K562 (cell line): ENCODE results near the gene CERS1. TPM values are rescaled to one million over a fixed set of nuclear protein-coding genes. Genes with fewer than 3 reads are reported as not detected.

Source experiments
- ATF7 ChIP-seq: fragments of 450-650 bp; IDR thresholded peaks from 2 replicates; pipeline ENCODE4 v1.7.1; 2014; ENCODE audit warnings: mild to moderate bottlenecking, moderate library complexity
- ESRRA ChIP-seq: fragments of 450-650 bp; IDR thresholded peaks from 2 replicates; pipeline ENCODE4 v1.6.1; 2014; ENCODE audit warnings: low read depth, mild to moderate bottlenecking, moderate library complexity, borderline replicate concordance
- FOXP1 ChIP-seq: sonication (generic); formaldehyde crosslinking; IDR thresholded peaks from 2 replicates; pipeline ENCODE4 v1.8.0; 2022; ENCODE audit warnings: mild to moderate bottlenecking, missing genetic modification reagents
- HBP1 ChIP-seq: fragments of 450-650 bp; formaldehyde crosslinking; IDR thresholded peaks from 2 replicates; pipeline ENCODE4 v1.4.0; 2022; ENCODE audit warnings: missing genetic modification characterization
- MXI1 ChIP-seq: IDR thresholded peaks from 2 replicates; pipeline ENCODE4 v1.6.1; 2011; ENCODE audit warnings: low read depth, mild to moderate bottlenecking, improper control_type of control experiment, low read length
- PTRF ChIP-seq: fragments of 450-650 bp; IDR thresholded peaks from 2 replicates; pipeline ENCODE4 v1.6.1; 2016; ENCODE audit warnings: mild to moderate bottlenecking, missing genetic modification characterization, missing compliant biosample characterization
- RBBP5 ChIP-seq: fragments of 200-600 bp; sonication (generic); IDR thresholded peaks from 2 replicates; pipeline ENCODE4 v1.6.1; 2012; ENCODE audit warnings: borderline replicate concordance, mild to moderate bottlenecking, low read length, control low read depth, inconsistent platforms; ENCODE audit not compliant: insufficient read depth, poor library complexity, severe bottlenecking
- RFX5 ChIP-seq: IDR thresholded peaks from 2 replicates; pipeline ENCODE4 v1.6.1; 2011; ENCODE audit warnings: low read depth, mild to moderate bottlenecking, improper control_type of control experiment, low read length
- SNIP1 ChIP-seq: fragments of 450-650 bp; IDR thresholded peaks from 2 replicates; pipeline ENCODE4 v1.7.1; 2017; ENCODE audit warnings: low read depth, mild to moderate bottlenecking
- SOX6 ChIP-seq: fragments of 450-650 bp; IDR thresholded peaks from 2 replicates; pipeline ENCODE4 v1.6.1; 2014; ENCODE audit warnings: mild to moderate bottlenecking
- TAF15 ChIP-seq: fragments of 200-400 bp; formaldehyde crosslinking; IDR thresholded peaks from 2 replicates; pipeline ENCODE4 v1.6.1; 2017; ENCODE audit warnings: mild to moderate bottlenecking, low read depth, low read length, moderate library complexity
- TBP ChIP-seq: optimal IDR thresholded peaks from 2 replicates; pipeline ENCODE3; 2011; ENCODE audit warnings: low read depth, low read length, improper control_type of control experiment
- VEZF1 ChIP-seq: fragments of 200-800 bp; sonication (Bioruptor generic); IDR thresholded peaks from 2 replicates; pipeline ENCODE4 v1.6.1; 2017; ENCODE audit warnings: missing genetic modification characterization, missing compliant biosample characterization
- ZBTB34 ChIP-seq: fragments of 250-450 bp; sonication (Bioruptor Pico); IDR thresholded peaks from 2 replicates; pipeline ENCODE4 v1.8.0; 2021; ENCODE audit warnings: mild to moderate bottlenecking, moderate library complexity
- ZBTB9 ChIP-seq: fragments of 450-650 bp; formaldehyde crosslinking; IDR thresholded peaks from 2 replicates; pipeline ENCODE4 v1.4.0; 2020; ENCODE audit warnings: mild to moderate bottlenecking, moderate library complexity
- ZNF224 ChIP-seq: sonication (generic); formaldehyde crosslinking; IDR thresholded peaks from 2 replicates; pipeline ENCODE4 v1.8.0; 2022; ENCODE audit warnings: mild to moderate bottlenecking, missing genetic modification reagents
- ZNF609 ChIP-seq: sonication (generic); formaldehyde crosslinking; IDR thresholded peaks from 2 replicates; pipeline ENCODE4 v1.8.1; 2023; ENCODE audit warnings: missing genetic modification reagents, mild to moderate bottlenecking, borderline replicate concordance
- ZNF699 ChIP-seq: fragments of 250-450 bp; sonication (Bioruptor Pico); IDR thresholded peaks from 2 replicates; pipeline ENCODE4 v1.8.0; 2021; ENCODE audit warnings: mild to moderate bottlenecking, moderate library complexity; ENCODE audit not compliant: insufficient replicate concordance
- polyA plus RNA-seq, 8 experiments: library from polyadenylated mRNA; depleted of rRNA in 4 of 8; stranded (reverse) in 5 of 8; unstranded in 3 of 8; fragments of >200 nt; fragmentation: Nextera tagmentation in 2 of 8; fragmentation: Illumina TruSeq in 1 of 8; extraction: Ambion mirVana in 2 of 8; extraction: Trizol in 1 of 8; gene quantifications; 2 replicates each; pipeline versions ENCODE4 v1.2.1 to v1.2.3, GENCODE V29; 2011 to 2014; ENCODE audit warnings: inconsistent platforms in 1 of 8, missing spikeins in 1 of 8
- total RNA-seq, 7 experiments: library from RNA; depleted of rRNA in 6 of 7; stranded (reverse); fragments of >200 nt in 6 of 7; fragmentation: Illumina TruSeq in 2 of 7; extraction: Trizol in 2 of 7; gene quantifications; 2 replicates each; pipeline versions ENCODE4 v1.2.1 to v1.2.3, GENCODE V29; 2011 to 2021; ENCODE audit warnings: low replicate concordance in 1 of 7

Gene CERS1
- total and polyA plus RNA-seq, 9 of the 15 experiments (the other 6 are each of a cell fraction or from before 2014, with no cell fraction given) = 0.33 to 1.5 (median 0.86) TPM; not detected in 2

GRCh38 chr19:18898081-18898606 is 2.2 kb upstream of the CERS1 start (continued):
- no peak for TF ChIP-seq ZNF699 (CRISPR knock-in tag)
- TF ChIP-seq SOX6 = no peak
- peak; percentile 57; the same call in 1 of the 2 replicates for TF ChIP-seq VEZF1 (CRISPR knock-in tag)
- no peak for TF ChIP-seq SNIP1
- peak; percentile 34 for TF ChIP-seq RBBP5
- no peak for TF ChIP-seq PTRF (tag)
- no peak for TF ChIP-seq FOXP1 (CRISPR knock-in tag)
- TF ChIP-seq ATF7 = no peak
- no peak for TF ChIP-seq ESRRA
- no peak for TF ChIP-seq TAF15
- TF ChIP-seq MXI1 = no peak
- TF ChIP-seq ZBTB9 (CRISPR knock-in tag) = peak; percentile 44; the same call in 1 of the 2 replicates
- no peak for TF ChIP-seq ZNF224 (CRISPR knock-in tag)
- TF ChIP-seq RFX5 = no peak
- TF ChIP-seq TBP = no peak
- no peak for TF ChIP-seq HBP1 (CRISPR knock-in tag)
- 0 out of 2 replicates have a peak, but pooled peaks have one; percentile 5 for TF ChIP-seq ZNF609 (CRISPR knock-in tag)
- TF ChIP-seq ZBTB34 = no peak
